ENCODE data around the gene ZMYND8.
"Not testable (repeated sequence)": the region's sequence is repeated elsewhere in the genome, so short reads cannot be mapped to it uniquely, and the experiment has no call there.

Gene ZMYND8

DNA sequence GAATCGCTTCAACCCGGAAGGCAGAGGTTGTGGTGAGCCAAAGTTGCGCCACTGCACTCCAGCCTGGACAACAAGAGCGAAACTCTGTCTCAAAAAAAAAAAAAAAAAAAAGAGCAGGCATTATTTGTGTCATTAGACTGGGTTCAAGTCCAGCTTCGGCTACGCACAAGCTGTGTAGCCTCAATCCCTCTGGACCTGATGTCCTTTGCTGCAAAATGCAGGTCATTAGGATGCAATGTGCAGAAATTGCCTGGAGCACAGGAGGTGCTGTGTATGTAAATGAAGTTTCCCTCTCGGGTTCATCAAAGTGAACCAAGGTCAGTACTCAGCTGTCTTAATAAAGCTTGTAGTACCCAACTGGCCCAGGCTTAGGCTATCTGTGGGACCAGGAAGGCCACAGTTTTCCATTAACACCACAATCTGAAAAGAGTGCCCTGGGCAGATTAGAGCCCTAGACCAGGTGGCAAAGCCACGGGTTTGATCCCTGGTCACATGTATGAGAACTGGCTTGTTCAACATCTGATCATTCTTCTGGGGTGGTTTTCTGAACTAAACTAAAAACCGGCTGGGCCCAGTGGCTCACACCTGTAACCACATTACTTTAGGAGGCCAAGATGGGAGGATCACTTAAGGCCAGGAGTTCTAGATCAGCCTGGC, 155.3 kb downstream of the ZMYND8 start:
- FAIRE-seq: no peak

DNA sequence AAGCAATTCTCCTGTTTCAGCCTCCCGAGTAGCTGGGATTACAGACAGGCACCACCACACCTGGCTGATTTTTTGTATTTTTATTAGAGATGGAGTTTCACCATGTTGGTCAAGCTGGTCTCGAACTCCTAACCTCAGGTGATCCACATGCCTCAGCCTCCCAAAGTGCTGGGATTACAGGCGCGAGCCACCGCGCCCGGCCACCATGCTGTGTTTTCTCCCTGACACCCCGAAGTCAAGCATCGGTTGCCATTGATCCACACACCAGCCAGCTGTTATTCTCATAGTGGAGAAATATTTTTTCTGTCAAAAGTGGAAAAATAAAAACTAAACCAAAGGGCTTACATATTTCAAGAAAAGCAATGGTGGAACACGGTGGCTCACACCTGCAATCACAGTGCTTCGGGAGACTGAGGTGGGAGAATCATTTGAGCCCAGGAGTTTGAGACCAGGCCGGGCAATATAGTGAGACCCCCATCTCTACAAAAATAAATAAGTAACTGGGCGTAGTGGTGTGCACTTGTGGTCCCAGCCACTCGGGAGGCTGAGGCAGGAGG, 157.4 kb downstream of the ZMYND8 start:
- FAIRE-seq: no peak

DNA sequence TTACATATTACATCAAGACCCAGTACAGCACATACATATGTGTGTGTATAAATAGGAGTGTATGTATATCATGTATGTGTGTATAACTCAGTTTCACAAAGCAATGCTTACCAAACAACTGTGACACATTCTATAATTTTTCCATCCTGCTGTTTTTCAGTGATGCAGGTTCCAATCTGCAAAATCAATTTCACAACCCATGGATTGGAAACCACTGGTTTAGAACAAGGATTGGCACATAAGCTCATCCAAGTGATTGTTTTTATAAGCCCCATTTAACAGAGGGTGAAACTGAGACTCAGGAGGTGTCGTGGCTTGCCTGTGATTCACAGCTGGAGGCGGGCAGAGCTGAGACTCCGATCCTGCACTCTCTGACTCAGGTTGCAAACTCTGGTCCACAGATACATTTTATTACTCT, 158.2 kb downstream of the ZMYND8 start:
- no peak for FAIRE-seq

DNA sequence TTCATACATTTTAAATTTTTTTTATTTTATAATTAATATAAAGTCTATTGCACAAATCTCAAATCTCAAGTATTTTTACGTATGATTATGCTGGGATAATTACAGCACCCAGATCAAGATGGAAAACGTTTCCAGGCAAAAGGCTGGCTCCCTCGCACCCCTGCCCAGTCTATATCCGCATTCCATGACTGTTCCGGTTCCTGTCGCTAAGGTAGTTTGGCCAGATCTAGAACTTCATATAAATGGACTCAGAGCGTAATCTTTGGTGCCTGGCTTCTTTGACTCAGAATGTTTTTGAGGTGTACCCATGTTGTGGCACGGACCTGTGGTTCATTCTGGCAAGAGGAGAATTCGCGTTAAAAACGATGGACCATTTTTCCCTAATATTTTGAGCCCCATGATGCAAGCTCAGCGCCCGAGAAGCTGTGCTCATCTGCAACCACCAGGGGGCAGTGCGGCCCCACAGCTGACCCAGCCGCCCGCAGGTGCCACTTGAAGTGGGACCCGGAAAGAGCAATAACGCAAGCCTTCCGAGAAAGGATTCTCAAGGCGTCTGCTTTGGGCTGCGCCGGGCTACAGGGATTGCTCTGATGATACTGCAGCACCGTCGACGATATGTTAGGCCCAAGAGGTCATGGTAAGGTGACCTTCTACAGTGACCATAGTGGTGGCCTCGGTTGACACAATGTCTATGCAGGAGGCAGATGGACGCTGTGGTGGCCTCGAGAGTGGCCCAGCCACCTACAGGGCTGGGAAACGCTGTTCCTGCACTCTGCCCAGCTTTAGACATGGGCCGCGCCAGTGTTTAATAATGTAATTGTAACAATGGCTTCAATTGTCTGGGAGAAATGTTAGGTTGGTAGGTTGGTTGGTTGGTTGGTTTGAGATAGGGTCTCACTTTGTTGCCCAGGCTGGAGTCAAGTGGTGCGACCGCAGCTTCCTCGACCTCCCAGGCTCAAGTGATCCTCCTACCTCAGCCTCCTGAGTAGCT, 160.1 kb downstream of the ZMYND8 start:
- FAIRE-seq: no peak

DNA sequence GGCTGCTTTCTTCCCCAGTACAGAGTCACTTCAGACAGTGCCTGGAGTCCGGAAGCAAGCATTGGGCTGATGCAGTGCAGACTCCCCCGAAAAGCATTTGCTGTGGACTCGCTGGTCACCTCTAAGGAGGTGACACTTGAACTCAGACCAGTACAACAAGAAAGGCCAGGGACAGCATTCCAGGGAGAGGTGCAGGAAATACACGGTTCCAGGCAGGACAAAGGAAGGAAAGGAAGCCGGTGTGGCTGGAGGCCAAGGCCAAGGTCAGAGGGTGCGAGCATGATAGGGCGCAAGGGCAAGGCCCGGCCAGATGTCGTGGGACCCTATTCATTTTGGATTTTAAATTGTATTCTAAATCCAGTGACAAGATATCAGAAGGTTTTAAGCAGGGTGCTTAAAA, 160.9 kb downstream of the ZMYND8 start:
- no peak for FAIRE-seq

DNA sequence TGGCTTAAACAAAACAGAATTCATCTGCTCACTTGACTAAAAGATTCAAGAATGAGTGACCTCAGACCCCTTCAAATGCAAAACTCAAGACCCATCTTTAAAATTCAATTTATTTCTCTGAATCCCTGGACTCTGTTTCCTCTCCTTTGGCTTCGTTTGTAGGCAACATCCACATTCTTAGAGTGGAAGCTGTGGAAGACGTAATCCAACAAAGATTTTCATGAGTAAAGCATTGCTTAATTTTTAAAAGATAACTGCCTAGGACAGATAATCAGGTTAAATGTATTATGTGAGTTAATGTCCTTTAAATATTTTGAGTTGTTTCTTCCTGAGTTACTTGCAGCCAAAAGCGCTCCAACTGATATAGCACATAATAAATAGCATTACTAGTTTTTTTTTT, 164.5 kb downstream of the ZMYND8 start:
- FAIRE-seq: no peak

DNA sequence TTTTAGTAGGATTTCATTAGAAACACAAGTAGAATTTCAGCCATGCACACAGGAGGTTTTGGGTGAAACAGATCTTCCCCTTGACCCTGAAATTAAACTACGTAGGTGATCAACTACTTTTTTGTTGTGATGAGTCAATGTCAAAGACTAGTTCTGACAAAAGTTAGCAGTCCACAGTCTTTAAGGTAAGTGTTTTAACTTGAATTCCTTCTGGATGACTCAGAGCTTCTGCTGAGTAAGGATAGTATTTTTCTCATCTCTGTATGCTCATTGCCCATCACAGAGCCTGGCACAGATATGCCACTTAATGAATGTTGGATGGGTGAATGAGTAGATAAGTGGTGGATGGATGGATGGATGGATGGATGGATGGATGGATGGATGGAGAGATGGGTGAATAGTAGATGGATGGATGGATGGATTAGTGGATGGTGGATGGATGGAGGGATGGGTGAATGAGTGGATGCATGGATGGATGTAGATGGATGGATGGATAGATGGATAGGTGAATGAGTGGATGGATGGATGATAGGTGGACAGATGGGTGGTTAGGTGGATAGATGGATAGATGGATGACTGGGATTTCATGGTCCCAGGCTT, 165.3 kb downstream of the ZMYND8 start:
- no peak for FAIRE-seq

DNA sequence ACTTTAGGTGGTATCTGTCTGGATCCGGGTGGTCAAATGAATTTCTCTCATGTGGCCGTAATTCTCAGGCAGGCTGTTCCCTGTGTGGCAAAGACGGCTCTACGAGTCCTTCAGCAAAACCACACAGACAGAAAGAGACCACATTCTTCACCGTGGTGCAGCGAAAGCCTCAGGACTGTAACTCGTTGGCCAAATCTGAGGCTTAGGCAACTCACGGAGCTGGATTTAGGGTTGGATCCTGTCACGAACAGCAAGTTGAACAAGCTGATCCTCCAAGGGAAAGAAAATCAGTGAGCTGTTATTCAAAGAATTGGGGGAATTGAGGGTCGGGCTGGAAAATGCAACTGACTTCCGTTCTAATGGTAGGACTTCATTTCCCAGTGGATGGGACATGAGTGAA, 167.4 kb downstream of the ZMYND8 start:
- FAIRE-seq: no peak

DNA sequence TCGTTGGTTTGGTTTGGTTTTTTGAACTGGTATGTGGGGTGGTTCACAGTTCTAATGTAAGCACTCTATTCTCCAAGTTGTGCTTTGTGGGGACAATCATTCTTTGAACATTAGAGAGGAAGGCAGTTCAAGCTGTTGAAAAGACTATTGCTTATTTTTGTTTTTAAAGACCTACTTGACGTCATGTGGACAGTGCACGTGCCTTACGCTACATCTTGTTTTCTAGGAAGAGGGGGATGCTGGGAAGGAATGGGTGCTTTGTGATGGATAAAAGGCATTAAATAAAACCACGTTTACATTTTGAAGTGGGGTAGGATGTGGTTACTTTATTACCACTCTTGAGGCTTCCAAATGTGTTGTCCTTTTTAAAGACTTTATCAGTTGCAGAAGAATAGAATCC, 168.0 kb downstream of the ZMYND8 start:
- no peak for FAIRE-seq

DNA sequence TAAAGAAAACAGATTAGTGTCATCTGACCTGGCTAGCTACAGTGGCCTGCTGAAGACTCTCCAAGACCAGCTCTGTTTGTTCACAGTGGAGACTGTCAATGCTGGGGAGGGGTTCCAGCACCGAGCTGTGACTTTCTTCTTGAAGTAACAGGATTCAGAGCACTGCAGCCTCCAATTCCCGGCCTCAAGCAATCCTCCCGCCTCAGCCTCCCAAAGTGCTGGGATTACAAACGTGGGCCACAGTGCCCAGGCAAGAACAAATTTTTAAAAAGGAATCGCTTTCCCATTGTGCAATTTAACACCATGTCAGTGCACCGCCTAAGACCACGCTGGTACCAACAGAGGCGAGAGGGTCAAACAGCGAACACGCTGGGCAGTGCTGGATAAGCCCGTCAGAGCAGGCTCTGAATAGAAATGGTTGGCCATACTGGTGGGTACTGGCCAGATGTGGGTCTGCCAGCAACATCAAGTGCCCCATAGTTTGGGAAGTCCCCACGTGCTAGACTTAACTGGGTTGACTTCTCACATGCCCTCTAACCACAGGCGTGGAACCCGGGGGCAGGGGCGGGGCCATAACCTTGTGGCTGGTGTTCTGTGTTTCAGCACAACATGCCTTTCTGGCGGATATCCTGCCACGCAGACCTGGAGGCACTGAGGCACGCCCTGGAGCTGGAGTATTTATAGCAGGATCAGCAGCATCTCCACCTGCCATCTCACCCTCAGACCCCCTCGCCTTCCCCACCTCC, 168.9 kb downstream of the ZMYND8 start:
- FAIRE-seq: no peak

DNA sequence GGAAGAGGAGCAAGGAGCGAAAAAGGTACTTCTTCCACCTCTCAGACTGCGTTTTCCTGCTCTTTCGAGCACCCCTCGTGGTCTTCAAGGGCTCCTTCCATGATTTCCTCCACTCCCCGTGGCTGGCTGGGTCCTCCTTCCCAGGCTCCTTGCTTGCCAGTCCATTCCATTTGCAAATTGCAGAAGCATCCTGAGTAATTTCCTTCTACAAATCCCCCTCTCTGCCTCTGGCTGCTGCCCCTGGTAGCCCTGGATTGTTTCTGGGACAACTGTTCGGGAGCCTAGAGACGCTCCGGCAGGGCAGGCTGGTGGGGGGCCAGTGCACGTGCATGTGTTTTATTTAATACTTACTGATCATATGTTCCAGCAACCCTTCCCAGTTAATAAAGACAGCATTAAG, 173.1 kb downstream of the ZMYND8 start:
- FAIRE-seq: no peak

DNA sequence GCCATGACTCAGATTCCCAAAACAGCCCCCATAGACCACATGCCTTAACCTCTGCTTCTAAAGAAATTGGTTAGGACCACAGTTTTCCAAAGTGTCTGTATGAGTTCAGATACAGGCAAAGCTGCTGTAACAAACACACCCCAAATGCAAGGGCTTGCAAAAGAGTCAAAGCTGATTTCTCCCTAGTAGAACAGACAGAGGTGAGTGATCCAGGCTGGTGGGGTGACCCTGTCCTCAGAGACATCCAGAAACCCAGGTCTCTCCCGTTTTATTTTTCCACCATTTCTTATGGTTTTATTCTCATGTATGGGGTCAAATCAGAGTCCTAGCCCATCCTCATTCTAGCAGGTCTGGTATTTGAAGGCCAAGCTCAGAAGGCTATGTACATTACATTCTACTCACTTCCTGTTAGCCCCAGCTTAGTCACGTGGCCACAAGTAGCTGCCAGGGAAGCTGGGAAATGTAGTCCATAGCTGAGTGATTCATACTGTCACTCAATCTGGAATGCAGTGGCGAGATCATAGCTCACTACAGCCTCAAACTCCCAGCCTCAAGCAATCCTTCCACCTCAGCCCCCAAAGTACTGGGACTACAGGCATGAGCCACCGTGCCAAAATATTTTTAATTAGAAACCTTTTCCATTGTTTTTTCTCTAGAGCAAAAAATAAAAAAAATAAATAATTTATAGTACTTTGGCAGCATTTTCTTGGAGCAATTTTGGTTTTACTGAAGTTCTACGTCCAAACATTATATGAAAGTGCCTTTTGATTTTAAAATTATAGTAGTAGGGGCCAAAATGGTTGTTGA, 175.2 kb downstream of the ZMYND8 start:
- FAIRE-seq: no peak

DNA sequence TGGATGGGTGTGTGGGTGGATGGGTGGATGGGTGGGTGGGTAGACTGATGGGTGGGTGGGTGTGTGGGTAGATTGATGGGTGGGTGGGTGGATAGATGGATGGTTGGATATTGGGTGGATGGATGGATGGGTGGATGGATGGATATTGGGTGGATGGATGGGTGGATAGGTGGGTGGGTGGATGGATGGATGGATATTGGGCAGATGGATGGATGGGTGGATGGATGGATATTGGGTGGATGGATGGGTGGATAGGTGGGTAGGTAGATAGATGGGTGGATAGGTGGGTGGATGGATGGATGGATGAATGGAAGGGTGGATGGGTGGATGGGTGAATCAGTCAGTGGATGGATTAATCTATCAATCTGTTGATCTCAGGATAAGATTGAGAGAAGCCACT, 177.2 kb downstream of the ZMYND8 start:
- FAIRE-seq: no peak

DNA sequence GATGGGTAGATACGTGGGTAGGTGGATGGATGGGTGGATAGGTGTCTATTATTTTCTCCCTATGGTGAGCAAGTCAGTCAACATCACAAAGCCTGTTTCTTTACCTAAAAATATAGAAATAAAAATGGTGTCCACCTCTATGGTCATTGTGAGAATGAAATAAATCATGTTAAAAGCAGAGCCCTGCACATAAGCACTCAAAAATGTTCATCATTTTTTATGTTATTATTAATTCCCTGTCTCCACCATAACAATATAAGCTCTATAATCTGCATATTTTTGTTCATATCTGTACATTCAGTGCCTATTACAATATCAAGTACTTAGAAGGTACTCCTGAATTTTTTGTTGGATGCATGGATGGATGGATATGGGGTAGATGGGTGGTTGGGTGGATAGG, 177.6 kb downstream of the ZMYND8 start:
- FAIRE-seq: no peak

DNA sequence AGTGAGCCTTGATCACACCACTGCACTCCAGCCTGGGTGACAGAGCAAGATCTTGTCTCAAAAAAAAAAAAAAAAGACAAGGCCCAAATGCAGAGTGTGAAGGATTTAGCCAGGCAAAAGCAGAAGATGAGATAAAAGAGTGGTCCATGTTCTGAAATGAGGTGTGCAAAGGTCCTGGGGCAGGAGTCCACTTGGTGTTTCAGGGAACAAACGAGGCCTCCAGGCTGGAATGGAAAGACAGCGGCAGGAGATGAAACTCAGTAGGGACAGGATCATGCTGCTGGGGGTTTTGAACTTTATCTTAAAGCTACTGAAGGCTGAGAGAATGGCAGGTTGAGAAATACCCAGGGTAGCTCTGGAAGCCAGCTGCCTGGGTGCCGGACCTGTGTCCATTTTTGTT, 178.2 kb downstream of the ZMYND8 start:
- no peak for FAIRE-seq

DNA sequence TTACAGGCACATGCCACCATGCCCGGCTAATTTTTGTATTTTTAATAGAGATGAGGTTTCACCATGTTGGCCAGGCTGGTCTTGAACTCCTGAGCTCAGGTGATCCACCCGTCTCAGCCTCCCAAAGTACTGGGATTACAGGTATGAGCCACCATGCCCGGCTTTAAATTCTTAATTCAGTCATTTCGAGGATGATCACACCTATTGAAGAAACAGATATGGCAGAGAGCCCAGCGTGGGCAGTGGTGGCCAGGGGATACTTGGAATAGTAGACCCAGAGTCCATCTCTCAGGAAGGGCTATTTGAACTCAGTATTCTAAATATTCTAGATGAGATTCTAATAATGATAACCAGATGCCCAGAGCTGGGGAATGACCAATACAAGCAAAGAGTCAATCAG, 180.3 kb downstream of the ZMYND8 start:
- FAIRE-seq: not testable (repeated sequence)

DNA sequence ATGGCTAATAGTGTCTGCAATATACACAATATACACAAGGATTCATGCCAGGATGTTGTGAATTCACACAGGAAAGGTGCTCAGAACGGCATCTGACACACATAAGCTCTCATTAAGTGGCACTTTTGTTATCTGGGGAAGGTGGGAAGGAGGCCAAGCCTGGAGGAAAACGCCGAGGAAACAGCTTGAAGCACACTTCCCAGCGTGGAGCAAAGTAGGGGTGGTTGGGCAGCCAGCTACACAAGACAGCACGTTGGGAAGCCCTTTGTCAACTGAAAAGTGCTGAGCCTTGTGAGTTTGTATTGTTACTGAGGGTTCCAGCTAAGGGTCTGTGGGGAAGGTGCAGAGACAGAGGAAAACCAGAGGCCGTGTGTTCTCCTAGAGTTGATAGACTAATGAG, 181.0 kb downstream of the ZMYND8 start:
- no peak for FAIRE-seq

DNA sequence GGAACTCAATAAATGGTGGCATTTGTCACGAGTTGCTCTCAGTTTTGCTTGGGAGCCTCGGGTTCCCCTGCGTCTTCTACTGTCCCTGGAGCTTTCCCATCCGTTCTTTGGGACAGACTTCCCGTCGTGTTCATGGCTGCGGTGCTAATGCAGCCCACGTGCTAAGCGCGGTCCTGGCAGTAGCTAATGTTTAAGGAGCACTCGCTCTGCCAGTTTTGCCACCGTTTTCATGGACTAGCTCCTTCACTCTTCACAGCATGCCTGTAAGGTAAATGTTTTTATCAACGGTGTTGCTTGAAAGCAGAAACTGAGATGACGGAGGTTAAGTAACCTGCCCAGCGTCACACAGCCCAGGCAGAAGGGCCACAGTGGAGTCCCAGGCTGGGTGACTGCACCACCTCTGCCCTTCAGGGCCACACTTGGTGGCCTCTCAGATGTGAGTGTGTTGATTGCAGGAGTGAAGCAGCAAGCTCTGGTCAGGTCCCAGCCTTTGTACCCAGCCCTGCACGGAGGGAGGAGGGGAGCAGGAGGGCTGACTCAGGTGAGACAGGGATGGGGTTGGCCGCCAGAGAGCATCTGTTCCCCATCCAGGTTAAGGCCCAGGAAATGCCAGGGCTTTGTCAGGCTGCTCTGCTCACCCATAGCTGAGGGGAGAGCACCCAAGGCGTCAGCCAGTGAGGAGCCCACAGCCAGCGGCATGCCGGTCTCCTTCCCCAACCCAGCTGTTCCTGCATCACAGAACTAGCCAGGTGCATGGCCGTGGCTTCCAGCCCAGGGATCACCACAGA, 181.8 kb downstream of the ZMYND8 start:
- no peak for FAIRE-seq

DNA sequence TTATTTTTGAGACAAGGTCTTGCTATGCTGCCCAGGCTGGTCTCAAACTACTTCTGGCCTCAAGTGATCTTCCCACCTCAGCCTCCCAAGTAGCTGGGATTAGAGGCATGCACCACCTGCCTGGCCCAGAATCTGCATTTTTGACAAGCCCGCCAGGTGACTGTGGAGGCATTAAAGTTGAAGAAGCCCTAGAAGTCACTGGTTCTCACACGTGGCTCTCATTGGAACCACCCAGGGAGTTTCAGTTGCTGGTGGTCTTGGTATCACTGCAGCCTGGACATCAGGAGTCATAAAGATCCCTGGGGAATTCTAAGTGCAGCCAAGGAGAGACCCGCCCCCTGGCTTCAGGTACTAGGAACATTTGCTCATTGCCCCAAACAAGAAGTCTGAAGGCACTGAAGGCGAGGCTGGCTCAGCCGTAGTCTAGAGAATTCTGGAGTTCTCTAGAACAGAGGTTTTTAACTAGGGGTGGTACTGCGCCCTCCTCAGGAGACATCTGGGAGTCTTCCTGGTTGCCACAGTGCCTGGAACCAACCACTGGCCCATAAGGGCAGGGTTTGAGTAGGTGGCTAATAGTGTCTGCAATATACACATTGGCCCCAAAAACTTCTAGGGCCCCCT, 182.8 kb downstream of the ZMYND8 start:
- no peak for FAIRE-seq

DNA sequence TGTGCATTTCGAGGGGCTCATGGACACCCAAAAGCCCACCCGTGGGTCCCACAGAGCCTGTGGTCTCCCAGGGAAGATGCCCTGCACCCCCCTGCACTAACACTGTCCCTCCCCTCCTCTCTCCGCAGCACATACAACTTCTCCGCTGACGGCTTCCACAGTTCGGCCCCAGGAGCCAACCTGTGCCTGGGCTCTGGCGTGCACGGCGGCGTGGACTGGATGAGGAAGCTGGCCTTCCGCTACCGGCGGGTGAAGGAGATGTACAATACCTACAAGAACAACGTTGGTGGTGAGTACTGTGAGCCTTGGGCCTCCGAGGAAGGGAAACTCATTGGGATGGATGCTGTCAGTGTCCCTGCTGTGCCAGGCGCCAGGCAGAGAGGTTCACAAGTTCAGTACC, 183.9 kb downstream of the ZMYND8 start:
- FAIRE-seq: no peak

DNA sequence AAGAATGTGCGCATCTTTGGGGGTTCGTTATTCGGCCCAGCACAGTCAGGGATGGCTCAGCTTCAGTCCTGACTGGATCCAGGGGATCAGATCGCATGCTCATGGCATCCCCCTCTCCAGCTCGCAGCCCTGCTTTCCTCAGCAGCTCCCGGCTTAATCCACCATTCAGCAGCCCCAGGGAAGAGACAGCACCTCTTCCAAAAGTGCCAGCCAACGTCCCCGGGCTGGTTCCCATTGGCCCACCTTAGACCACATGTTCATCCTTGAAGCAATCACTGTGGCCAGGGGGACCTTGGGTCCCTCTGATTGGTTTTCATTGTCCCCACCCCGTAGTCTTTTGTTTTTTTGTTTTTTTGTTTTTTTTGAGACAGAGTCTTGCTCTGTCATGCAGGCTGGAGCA, 188.7 kb downstream of the ZMYND8 start:
- FAIRE-seq: no peak

All from colon (tissue), 2 donors.